Measurements from ENCODE around the gene SLC33A1.
"Not testable (repeated sequence)": the region's sequence is repeated elsewhere in the genome, so short reads cannot be mapped to it uniquely, and the experiment has no call there.

The SLC33A1 gene

DNA sequence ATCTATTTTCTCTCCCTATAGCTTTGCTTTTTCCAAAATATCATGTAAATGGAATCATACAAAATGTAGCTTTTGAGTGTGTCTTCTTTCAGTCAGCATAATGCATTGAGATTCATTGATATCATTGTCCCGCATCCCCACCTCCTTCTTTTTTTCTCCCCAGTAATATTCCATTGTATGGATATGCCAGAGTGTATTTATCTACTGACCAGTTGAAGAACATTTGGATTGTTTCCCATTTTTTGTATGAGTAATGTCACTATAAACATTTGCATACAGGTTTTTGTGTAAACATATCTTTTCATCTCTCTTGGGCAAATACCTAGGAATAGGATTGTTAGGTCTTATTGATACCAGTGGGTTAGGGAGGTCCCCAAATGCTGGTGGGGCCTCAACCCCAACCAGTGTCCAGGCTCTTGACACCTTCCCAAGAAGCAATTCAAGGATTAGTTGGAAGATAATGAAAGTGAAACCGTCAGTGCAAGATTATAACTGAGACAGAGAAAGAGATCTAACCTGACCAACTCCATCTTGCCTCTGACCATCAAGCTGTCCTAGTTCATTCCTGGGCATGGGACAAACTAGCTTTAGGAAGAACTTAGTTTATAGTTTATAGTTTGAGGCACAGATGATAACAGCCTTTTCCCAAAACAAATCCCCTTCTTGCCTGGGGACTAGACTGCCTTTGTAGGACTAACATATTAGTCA is 7.4 kb upstream of the SLC33A1 start:
- DNase-seq (ENCODE audit: low spot score), result no peak

DNA sequence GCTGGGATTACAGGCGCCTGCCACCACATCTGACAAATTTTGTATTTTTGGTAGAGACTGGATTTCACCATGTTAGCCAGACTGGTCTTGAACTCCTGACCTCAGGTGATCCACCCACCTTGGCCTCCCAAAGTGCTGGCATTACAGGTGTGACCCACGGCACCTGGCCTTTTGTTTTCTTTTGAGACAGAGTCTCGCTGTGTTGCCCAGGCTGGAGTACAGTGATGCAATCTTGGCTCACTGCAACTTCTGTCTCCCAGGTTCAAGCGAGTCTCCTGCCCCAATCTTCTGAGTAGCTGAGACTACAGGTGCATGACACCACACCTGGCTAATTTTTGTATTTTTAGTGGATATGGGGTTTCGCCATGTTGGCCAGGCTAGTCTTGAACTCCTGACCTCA is 6.2 kb upstream of the SLC33A1 start:
- not testable (repeated sequence) for DNase-seq (ENCODE audit: low spot score)

DNA sequence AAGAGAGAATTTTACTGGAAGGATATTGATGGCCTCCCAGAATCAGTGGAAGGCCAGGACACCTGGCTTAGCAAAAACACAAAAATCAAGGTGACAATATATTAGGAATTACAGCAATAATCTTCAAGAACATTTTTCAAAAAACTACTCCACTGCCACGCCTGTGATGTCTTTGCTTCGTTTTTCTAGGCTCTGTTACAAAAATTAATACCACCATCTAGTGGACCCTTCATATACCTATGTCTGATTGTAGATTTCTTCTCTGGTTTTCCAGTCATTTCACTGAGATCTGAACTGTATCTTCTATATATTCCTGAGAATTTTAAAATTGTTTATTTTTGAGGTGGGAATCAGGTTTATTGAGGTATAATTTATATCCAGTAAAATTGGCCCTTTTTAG is 5.6 kb upstream of the SLC33A1 start:
- peak; percentile 18 for DNase-seq (ENCODE audit: low spot score)

DNA sequence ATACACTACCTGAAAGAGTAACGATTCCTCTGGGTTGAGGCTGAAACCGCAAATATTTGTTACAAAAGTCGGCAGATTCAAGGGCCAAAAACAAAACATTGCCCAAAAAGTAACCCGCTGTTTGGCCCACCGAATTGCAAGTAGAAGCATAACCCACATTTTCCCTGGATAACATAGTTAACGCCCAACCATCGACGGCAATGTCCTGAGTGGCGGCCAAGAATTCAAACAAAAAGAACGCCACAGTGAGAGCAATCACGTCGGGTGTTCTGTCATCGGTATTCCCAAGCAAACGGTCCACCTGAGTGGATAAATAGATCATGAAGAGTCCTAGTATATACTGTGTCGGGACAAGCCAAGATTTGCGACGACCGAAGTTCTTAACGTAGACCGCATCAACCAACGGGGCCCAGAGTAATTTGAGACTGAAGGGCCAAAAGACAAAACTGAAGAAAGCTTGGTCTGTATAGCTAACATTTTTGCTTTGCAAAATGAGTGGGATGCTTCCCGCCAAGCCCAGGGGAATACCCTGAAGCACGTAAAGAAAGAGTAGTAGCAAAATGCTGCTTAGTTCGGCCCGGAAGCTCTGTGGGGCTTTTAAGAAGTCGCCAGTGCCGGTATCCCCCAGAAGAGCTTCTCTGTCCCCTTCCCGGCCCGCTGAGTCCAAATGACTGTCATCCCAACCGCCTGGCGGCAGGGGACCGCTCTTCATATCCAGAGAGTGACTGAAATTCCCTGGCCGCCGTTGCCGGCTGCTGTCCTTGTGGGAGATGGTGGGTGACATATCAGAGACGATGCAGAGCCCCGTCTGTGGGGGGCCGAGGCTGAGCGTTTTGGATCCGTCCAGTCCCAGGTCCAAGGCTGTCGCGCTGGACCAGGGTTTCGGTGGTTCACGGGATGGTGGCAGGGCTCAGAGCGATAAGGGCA is 750 bp downstream of the SLC33A1 start:
- peak; percentile 54 for DNase-seq (ENCODE audit: low spot score)

DNA sequence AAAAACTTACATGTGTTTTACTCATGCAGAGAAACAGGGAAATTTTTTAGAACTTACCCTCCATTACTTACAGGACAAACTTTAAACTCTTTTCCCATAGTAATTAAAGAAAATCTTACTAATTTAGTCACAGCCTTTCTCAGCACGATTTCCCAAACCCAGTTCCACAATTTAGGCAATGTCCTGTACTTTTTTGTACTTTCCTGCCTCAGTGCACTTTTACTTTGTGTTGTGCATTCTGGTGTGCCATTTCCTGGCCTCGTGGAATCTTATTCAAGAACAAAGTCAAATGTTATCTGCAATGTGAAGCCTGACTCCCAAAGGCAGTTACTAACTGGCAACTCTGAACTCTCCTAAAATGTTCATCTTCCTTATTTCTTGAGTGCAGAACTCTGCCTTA is 1.9 kb downstream of the SLC33A1 start:
- no peak for DNase-seq (ENCODE audit: low spot score)

DNA sequence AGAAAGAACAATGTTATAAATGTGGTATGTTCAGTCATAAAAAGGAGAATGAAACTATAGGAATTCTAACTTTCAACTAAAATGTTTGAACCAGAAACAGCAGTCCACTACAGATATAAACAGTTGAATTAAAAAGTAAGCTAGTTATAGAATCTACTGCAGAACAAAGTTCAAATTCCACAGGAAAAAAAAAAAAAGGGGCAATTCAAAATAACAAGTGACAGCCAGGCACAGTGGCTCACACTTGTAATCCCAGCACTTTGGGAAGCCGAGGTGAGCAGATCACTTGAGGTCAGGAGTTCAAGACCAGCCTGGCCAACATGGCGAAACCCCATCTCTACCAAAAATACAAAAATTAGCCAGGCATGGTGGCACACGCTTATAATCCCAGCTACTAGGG is 4.8 kb downstream of the SLC33A1 start:
- DNase-seq (ENCODE audit: low spot score), result not testable (repeated sequence)

DNA sequence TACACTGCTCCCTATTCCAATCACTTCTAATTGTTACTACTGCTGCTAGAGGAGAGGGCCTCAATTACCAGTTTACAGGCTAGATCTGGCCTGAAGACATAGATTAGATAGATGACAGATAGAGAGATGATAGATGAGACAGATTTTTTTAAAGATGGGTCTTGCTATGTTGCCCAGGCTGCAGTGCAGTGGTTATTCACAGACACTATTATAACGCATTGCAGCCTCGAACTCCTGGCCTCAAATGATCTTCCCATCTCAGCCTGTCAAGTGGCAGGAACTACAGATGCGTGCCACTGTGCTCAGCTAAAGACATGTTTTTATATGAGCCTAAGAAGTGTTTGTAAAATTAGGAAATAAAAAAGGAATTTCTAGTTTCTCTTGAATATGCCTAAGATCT is 6.2 kb downstream of the SLC33A1 start:
- DNase-seq (ENCODE audit: low spot score), result no peak

DNA sequence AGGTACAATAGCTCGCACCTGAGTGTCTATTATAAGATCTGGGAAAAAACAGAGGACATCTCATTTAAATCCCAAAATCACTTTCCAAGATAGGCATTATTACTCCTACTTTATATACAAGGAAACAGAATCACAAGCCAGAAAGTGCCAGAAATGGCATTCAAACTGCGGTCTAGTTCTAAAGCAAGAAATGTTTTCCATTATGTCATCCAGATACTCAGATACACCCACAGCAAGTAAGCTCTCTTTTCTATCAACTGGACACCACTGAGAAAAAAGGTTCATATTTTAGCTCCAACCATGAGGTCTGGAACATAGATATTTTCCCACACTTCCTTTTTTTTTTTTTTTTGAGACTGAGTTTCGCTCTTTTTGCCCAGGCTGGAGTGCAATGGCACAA is 8.1 kb downstream of the SLC33A1 start:
- no peak for DNase-seq (ENCODE audit: low spot score)

DNA sequence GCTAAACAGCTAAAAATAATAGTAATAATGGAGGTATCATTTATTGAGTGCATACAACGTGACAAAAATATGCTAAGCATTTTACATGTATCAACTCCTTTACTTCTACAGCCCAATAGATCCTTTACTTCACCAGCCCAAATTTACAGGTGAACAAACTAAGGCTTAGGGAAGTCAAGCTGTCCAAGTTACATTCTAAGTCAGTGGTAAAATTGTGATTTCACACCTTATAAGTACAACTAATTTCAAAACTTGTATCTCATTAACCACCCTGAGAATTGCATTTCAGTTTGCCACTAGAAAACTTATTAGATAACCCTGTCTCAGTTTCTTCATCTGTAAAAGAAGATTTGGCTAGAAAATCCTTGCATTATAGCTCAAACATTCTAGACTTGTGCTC is 10.7 kb downstream of the SLC33A1 start:
- no peak for DNase-seq (ENCODE audit: low spot score)

DNA sequence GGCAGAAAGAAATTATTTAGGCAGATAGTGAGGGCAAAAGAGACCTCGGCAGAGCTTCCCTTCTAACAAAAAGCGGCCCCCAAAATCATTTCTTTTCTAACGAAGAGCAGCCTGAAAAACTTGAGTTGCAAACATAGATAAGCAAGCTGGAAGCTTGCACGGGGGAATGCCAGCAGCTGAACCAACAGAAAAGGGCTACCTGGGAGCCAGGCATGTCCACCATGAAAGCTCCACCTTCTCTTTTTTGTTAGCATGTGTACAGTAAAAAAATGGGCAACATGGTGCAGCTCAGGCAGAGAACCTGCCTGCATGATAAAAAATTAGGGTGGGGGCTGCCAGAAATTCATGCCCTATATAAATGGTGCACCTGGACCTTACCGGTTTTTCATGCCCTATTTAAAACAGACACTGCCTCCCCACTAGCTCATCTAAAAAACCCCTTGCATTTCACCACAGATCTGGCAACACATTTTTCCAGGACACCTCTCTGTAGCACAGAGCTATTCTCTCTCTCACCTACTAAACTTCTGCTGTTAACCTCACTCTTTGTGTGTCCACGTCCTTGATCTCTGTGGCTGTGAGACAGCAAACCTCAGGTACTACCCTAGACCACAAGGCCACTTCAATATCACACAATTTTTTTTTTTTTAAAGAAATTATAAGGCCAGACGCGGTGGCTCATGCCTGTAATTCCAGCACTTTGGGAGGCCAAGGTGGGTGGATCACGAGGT is 18.7 kb downstream of the SLC33A1 start:
- no peak for DNase-seq (ENCODE audit: low spot score)

DNA sequence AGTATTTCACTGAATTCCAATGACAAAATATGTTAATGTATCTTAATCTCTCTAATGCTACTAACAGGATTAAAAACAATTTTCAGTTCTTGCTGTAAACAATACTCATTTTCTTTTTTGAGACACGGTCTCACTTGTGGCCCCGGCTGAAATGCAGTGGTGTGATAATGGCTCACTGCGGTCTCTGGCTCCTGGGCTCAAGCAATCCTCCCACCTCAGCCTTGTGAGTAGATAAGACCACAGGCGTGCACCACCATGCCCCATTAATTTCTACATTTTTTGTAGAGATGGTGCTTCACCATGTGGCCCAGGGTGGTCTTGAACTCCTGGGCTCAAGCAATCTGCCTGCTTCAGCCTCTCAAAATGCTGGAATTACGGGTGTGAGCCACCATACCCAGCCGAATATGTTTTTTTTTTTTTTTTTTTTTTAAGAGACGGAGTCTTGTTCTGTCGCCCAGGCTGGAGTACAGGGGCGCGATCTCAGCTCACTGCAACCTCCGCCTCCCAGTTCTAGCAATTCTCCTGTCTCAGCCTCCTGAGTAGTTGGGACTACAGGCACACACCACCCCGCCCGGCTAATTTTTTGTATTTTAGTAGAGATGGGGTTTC is 25.6 kb downstream of the SLC33A1 start:
- not testable (repeated sequence) for DNase-seq (ENCODE audit: low spot score)

DNA sequence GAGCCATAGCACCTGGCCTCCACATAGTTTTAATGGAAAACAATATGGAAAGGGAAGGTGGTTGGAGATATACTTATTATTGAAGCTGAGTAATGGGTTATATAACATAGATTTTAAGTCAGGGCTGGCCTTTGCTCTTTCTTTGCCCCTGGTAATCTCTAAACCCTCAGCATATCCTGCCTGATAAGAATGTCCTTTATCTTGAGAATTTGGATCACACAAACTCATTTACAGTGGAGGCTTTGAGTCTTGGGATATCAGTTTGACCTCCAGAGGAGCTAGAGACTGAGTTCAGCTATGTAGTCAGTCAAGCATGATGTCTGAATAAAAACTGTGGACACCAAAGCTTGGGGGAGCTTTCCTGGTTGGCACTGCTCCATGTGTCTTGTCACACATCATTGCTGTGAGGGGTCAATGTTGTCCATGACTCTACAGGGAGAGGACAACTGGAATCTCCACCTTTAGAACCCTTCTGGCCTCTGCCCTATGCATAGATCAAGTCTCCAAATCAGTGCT is 39.1 kb downstream of the SLC33A1 start:
- DNase-seq (ENCODE audit: low spot score), result no peak

DNA sequence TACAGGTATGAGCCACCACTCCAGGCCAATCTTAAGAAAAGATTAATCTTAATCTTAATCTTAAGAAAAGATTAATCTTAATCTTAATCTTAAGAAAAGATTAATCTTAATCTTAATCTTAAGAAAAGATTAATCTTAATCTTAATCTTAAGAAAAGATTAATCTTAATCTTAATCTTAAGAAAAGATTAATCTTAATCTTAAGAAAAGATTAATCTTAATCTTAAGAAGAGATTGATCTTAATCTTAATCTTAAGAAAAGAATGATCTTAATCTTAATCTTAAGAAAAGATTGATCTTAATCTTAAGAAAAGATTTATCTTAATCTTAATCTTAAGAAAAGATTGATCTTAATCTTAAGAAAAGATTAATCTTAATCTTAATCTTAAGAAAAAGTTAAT is 41.0 kb downstream of the SLC33A1 start:
- not testable (repeated sequence) for DNase-seq (ENCODE audit: low spot score)

DNA sequence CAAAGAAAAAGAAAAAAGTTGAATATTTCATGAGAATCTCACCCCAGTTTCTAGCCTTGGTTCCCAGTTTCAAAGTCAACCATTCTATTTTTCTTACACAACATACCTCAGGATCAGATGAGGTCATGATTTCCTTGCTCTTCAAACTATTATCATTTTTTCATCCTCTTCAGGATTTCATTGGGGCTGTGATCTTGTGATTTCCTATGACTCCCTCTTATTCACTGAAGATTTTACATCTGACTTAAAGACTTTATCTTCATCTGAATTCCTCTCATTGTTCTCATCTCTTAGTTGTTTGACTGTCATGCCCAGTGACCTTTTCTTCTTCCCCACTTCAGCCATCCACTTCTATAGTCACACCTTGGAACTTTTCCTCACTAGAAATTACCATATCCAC is 45.0 kb downstream of the SLC33A1 start:
- no peak for DNase-seq (ENCODE audit: low spot score)

DNA sequence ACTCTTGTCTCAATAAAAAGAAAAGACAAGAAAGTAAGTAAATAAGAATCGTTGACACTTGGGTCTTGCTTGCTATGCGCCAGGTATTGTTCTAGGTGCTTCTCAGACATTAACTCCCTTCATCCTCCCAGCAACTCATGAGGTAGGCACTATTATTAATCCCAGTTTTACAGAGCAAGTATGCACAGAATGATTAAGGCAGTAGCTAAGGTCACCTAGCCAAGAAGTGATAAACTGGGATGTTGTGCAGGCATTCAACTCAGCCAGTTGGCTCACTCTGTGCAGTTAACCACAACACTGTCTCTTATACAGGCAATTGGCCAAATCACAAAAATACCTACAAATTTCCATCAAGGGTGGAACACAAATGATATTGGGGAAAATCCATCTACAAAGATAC is 46.4 kb downstream of the SLC33A1 start:
- no peak for DNase-seq (ENCODE audit: low spot score)

DNA sequence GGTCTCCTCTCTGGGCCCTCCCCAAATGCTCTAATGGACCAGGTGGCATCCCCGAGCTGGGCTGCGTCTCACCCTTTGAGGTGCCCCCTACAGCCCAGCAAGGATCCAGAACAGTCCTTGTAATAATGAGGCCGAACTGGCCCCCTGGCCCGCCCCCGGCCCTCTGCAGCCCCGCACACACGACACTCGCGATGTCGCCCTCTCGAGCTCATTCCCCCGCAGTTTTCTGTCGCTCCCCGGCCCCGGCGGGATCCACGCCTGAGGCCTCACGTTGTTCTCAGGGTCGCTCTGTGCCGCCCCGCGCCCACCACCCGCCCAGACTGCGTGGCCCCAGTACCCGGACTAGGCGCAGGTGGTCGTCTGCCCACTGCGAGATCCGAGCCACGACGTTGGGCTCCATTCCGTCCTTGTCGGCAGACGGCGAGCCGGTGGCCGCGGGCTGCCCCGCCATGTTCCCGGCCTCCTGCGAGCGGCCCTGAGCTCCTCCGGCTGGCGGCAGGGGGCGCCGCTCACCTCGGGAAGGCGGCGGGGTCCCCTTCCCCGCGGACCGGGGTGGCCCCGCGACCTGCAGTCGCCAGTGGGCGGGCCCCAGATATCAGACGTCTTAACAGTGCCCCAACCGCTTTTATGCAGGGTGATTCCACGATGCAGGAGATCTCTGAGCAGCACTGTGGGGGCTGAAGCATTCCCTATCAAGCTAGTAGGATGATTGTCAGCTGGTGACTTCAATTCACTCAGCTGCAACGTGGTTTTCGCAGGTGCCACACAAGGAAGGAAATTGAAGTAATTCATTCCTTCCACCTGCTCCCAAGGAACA is 48.2 kb downstream of the SLC33A1 start, which contains the start of gene C3orf33:
Gene C3orf33, minus strand, starts transcription at position 477 of the 817 bp plus-strand sequence. Its CDS starts 26 bp downstream, at position 451.
- peak; percentile 77 for DNase-seq (ENCODE audit: low spot score)

DNA sequence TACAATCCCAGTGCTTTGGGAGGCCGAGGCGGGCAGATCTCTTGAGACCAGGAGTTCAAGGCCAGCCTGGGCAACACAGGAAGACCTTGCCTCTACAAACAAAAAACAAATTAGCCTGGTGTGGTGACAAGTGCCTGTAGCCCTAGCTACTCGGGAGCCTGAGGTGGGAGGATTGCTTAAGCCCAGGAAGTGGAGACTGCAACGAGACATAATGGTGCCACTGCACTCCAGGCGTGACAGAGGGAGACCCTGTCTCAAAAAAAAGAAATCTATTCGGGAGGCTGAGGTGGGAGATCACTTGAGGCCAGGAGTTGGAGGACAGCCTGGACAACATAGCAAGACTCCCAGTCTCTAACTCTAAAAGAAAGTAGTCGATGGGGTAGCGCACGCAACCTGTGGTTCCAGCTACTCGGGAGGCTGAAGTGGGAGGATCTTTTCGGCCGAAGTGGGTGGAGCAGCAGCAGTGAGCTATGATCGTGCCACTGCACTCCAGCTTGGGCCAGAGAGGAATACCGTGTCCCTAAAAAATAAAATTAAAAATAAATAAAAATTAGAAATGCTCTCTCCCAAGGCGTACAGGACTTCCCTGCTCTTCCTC is 48.9 kb downstream of the SLC33A1 start:
- DNase-seq (ENCODE audit: low spot score), result no peak

DNA sequence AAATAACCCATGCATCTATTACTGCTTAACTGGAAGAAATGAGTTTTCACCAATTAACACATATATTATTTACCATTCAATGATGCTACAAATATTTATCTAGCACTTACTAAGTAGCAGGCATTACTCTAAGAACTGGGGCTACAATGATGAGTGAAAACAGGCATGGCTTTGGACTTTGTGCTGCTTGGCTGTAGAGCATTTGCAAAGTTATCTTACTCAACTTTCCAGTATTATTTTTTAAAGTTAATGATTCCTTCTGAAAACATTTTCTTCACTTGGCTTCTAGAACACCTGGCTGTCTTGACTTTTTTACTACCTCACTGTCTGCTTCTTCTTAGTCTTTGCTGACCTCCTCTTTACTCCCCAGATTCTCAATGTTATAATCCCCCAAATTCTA is 49.9 kb downstream of the SLC33A1 start:
- DNase-seq (ENCODE audit: low spot score), result no peak

DNA sequence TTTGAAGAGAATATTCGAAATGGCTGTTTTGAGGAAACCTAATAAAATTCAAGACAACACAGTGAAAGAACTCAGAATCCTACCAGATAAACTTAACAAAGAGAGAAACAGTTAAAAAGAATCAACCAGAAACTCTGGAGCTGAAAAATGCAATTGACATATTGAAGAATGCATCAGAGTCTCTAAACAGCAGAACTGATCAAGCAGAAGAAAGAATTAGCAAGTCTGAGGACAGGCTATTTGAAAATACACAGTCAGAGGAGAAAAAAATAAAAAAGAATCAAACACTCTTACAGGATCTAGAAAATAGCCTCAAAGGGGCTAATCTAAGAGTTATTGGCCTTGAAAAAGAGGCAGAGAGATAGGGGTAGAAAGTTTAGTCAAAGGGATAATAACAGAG is 61.7 kb downstream of the SLC33A1 start:
- DNase-seq (ENCODE audit: low spot score), result no peak

DNA sequence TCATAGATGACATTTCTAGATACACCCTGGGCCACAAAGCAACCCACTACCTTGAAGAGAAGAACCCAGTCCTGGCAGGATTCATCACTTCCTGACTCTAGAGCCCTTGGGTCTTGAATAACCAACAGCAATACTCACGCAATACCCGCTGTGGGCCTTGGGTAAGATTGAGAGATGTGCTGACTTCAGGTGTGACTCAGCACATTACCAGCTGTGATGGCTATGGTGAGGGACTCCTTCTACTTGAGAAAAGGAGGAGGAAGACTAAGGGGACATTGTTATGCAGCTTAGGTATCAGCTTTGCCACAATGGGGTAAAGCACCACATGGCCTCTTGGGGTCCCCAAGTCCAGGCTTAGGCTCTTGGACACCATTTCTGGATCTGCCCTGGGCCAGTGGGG is 63.0 kb downstream of the SLC33A1 start:
- DNase-seq (ENCODE audit: low spot score), result no peak

All from SW480 (cell line).